Neural progenitor cell (in vitro differentiated cells): ENCODE results near the gene MMS22L. TPM values are rescaled to one million over a fixed set of nuclear protein-coding genes. Genes with fewer than 3 reads are reported as not detected.
"Not testable (repeated sequence)": the region's sequence is repeated elsewhere in the genome, so short reads cannot be mapped to it uniquely, and the experiment has no call there.

ENCODE experiments used
- DNase-seq: peaks from one replicate; pipeline ENCODE4 v3.0.0-alpha.2; 2016; ENCODE audit warnings: low spot score
- H2AFZ ChIP-seq: fragments of 200-600 bp; sonication (generic); replicated peaks from 2 replicates; pipeline ENCODE4 v1.6.1; 2016; ENCODE audit warnings: antibody characterized with exemption
- H3F3A ChIP-seq: fragments of 200-600 bp; sonication (generic); 2 replicates; pipeline ENCODE4 v1.6.1; 2016; ENCODE audit warnings: antibody characterized with exemption, low read depth
- H3K27ac ChIP-seq: fragments of 200-600 bp; sonication (generic); 2 replicates; pipeline ENCODE4 v1.5.1; 2016; ENCODE audit warnings: mild to moderate bottlenecking
- H3K27me3 ChIP-seq: fragments of 200-600 bp; sonication (generic); 2 replicates; pipeline ENCODE4 v1.6.1; 2016; ENCODE audit warnings: mild to moderate bottlenecking, moderate library complexity
- H3K36me3 ChIP-seq: fragments of 200-600 bp; sonication (generic); 2 replicates; pipeline ENCODE4 v1.5.1; 2016
- H3K4me1 ChIP-seq: fragments of 200-600 bp; sonication (generic); 2 replicates; pipeline ENCODE4 v1.6.1; 2016; ENCODE audit warnings: mixed run types
- H3K4me2 ChIP-seq: fragments of 200-600 bp; sonication (generic); 2 replicates; pipeline ENCODE4 v1.6.1; 2016
- H3K4me3 ChIP-seq: fragments of 200-600 bp; sonication (generic); 2 replicates; pipeline ENCODE4 v1.5.1; 2016
- H3K79me2 ChIP-seq: fragments of 200-600 bp; sonication (generic); 2 replicates; pipeline ENCODE4 v1.6.1; 2016; ENCODE audit warnings: low read depth
- H3K9ac ChIP-seq: fragments of 200-600 bp; sonication (generic); 2 replicates; pipeline ENCODE4 v1.6.1; 2016
- H3K9me3 ChIP-seq: fragments of 200-600 bp; sonication (generic); 2 replicates; pipeline ENCODE4 v1.5.1; 2016; ENCODE audit warnings: low read depth
- H4K20me1 ChIP-seq: fragments of 200-600 bp; sonication (generic); 2 replicates; pipeline ENCODE4 v1.6.1; 2016; ENCODE audit warnings: low read depth
- H3K27ac Mint-ChIP-seq: 3 replicates; pipeline ENCODE4 v1.8.0; 2021; ENCODE audit warnings: mixed read lengths
- H3K27me3 Mint-ChIP-seq: 2 replicates; pipeline ENCODE4 v1.8.0; 2022; ENCODE audit warnings: low read depth, mild to moderate bottlenecking, inconsistent platforms, moderate library complexity, mixed read lengths; ENCODE audit not compliant: insufficient read depth
- H3K36me3 Mint-ChIP-seq: 3 replicates; pipeline ENCODE4 v1.8.0; 2021; ENCODE audit warnings: mixed read lengths
- H3K4me1 Mint-ChIP-seq: 3 replicates; pipeline ENCODE4 v1.8.0; 2021; ENCODE audit warnings: mixed read lengths
- H3K4me3 Mint-ChIP-seq: 3 replicates; pipeline ENCODE4 v1.8.0; 2021; ENCODE audit warnings: mild to moderate bottlenecking, moderate library complexity, mixed read lengths
- H3K9me3 Mint-ChIP-seq: 3 replicates; pipeline ENCODE4 v1.8.0; 2020; ENCODE audit warnings: mixed read lengths
- CTCF ChIP-seq: fragments of 200-600 bp; sonication (generic); IDR thresholded peaks from 2 replicates; pipeline ENCODE4 v1.5.1; 2017; ENCODE audit warnings: antibody characterized with exemption, mild to moderate bottlenecking
- EZH2 ChIP-seq: fragments of 200-600 bp; sonication (generic); IDR thresholded peaks from 2 replicates; pipeline ENCODE4 v1.6.1; 2017; ENCODE audit warnings: antibody characterized with exemption, mild to moderate bottlenecking, moderate library complexity
- EZH2phosphoT487 ChIP-seq: fragments of 200-600 bp; sonication (generic); IDR thresholded peaks from 2 replicates; pipeline ENCODE4 v1.6.1; 2017; ENCODE audit warnings: antibody characterized with exemption
- total RNA-seq: library from RNA; depleted of rRNA; stranded (reverse); fragments of >200 nt; gene quantifications from 2 replicates; pipeline ENCODE4 v1.2.3, GENCODE V29; 2015; ENCODE audit warnings: low replicate concordance

Gene MMS22L
- total RNA-seq, 1 donor from 2014 or later: 76.5 TPM

GRCh38 chr6:97160280-97160679 lies 122.7 kb downstream of the MMS22L start:
- Histone ChIP-seq H2AFZ (no peak overlapping the region), H3K9ac (no peak overlapping the region), H4K20me1 (no peaks in the 10 kb centered on the region), H3K4me2 (no peak overlapping the region), H3K36me3 (peaks cover 44% of the 10 kb centered on the region), H3K4me3 (no peak overlapping the region), H3K27ac (no peak overlapping the region), H3K79me2 (no peaks in the 10 kb centered on the region), H3K9me3 (peaks cover 12% of the 10 kb centered on the region), H3F3A (no peaks in the 10 kb centered on the region), H3K27me3 (no peaks in the 10 kb centered on the region), H3K4me1 (no peaks in the 10 kb centered on the region)
- Mint-ChIP-seq H3K27me3 (peaks cover 2% of the 10 kb centered on the region), H3K4me1 (no peaks in the 10 kb centered on the region), H3K36me3 (peaks cover 70% of the 10 kb centered on the region), H3K4me3 (no peak overlapping the region), H3K9me3 (peaks cover 47% of the 10 kb centered on the region), H3K27ac (no peak overlapping the region)
- no peak for DNase-seq
- no peak for TF ChIP-seq CTCF

GRCh38 chr6:97155447-97155846 lies 127.6 kb downstream of the MMS22L start:
- H3K4me1 ChIP-seq, H3K4me1 Mint-ChIP-seq, DNase-seq, H3K27ac ChIP-seq, H3F3A ChIP-seq, H3K9ac ChIP-seq, H3K4me2 ChIP-seq, H4K20me1 ChIP-seq, H3K9me3 ChIP-seq, H3K27me3 ChIP-seq, H3K4me3 Mint-ChIP-seq, H3K4me3 ChIP-seq, H3K27me3 Mint-ChIP-seq, H3K79me2 ChIP-seq, H3K27ac Mint-ChIP-seq, H2AFZ ChIP-seq: not testable (repeated sequence)
- H3K9me3 Mint-ChIP-seq: peaks cover 37% of the 10 kb centered on the region
- peaks cover 29% of the 10 kb centered on the region for H3K36me3 ChIP-seq
- peaks cover 51% of the 10 kb centered on the region for H3K36me3 Mint-ChIP-seq

- Histone ChIP-seq H3K36me3 (peaks cover 15% of the 10 kb centered on the region), H3K27ac (no peak overlapping the region), H3K4me1 (no peaks in the 10 kb centered on the region), H3K4me2 (no peak overlapping the region), H3K9ac (no peak overlapping the region), H3K27me3 (no peaks in the 10 kb centered on the region), H3K9me3 (peaks cover 4% of the 10 kb centered on the region), H4K20me1 (no peaks in the 10 kb centered on the region), H3F3A (no peaks in the 10 kb centered on the region), H3K79me2 (no peaks in the 10 kb centered on the region), H2AFZ (no peak overlapping the region), H3K4me3 (no peak overlapping the region)
- no peak overlapping the region for H3K4me3 Mint-ChIP-seq
- H3K4me1 Mint-ChIP-seq: no peaks in the 10 kb centered on the region
- peaks cover 48% of the 10 kb centered on the region for H3K36me3 Mint-ChIP-seq
- TF ChIP-seq EZH2phosphoT487 (no peak), EZH2 (no peak)
- peaks cover 34% of the 10 kb centered on the region for H3K9me3 Mint-ChIP-seq
- no peak for DNase-seq
- H3K27ac Mint-ChIP-seq: no peak overlapping the region
- peaks cover 2% of the 10 kb centered on the region for H3K27me3 Mint-ChIP-seq
Measured at GRCh38 chr6:97154015-97154414, 129.0 kb downstream of the MMS22L start.

GRCh38 chr6:97151601-97152000 lies 131.4 kb downstream of the MMS22L start:
- H3K4me1 ChIP-seq: no peaks in the 10 kb centered on the region
- peaks cover 28% of the 10 kb centered on the region for H3K36me3 Mint-ChIP-seq
- H3K27ac ChIP-seq: no peak overlapping the region
- no peak overlapping the region for H3K4me2 ChIP-seq
- peaks cover 14% of the 10 kb centered on the region for H3K9me3 Mint-ChIP-seq
- no peak overlapping the region for H3K27ac Mint-ChIP-seq
- H3K79me2 ChIP-seq: no peaks in the 10 kb centered on the region
- H4K20me1 ChIP-seq: no peaks in the 10 kb centered on the region
- no peak overlapping the region for H2AFZ ChIP-seq
- no peak for DNase-seq
- TF ChIP-seq EZH2: no peak
- TF ChIP-seq CTCF: no peak
- no peak for TF ChIP-seq EZH2phosphoT487
- no peak overlapping the region for H3K9ac ChIP-seq
- no peak overlapping the region for H3K4me3 ChIP-seq
- no peaks in the 10 kb centered on the region for H3K9me3 ChIP-seq
- H3K27me3 ChIP-seq: no peaks in the 10 kb centered on the region
- peaks cover 1% of the 10 kb centered on the region for H3K27me3 Mint-ChIP-seq
- peaks cover 9% of the 10 kb centered on the region for H3K36me3 ChIP-seq
- no peaks in the 10 kb centered on the region for H3K4me1 Mint-ChIP-seq
- H3K4me3 Mint-ChIP-seq: no peak overlapping the region
- no peaks in the 10 kb centered on the region for H3F3A ChIP-seq
